Heart left ventricle (tissue), 13 donors: Measurements from ENCODE around the gene OSER1.

Experiments
- CTCF ChIP-seq, 12 donors: fragments of 200-600 bp; sonication (generic) in 4 of 12; IDR thresholded peaks; one replicate each; pipeline versions ENCODE4 v1.5.0 to v1.8.0; 2018 to 2022; ENCODE audit warnings: antibody characterized with exemption in 12 of 12, mild to moderate bottlenecking in 5 of 12
- POLR2A ChIP-seq, 2 donors: fragments of 450-650 bp; IDR thresholded peaks; one replicate each; pipeline ENCODE4 v1.6.1; 2017; ENCODE audit warnings: antibody characterized with exemption in 2 of 2, mild to moderate bottlenecking in 2 of 2, moderate library complexity in 2 of 2
- donor health status: ischemic (EF 13 %, LVEDD 7.1; RV severe dilation, severe dysfunction).
- donor health status: DM: no; HTN: yes; CAD: no.
- donor health status: DM: no; HTN: no; CAD: no.
- donor health status: ischemic (EF 25% LVEDD 6.9; RV normal size, moderate dysfunction).
- donor health status: ischemic (EF 25% LVEDD 5.7; RV mildly dilated, moderate dysfunction).
- donor health status: ischemic (EF 35%, LVEDD 5.7; RV mildly dilated, moderate dysfunction).
- donor health status: nonischemic (EF 11% LVEDD 7.7; RV severe dilation, severe dysfunction).
- donor health status: DM: yes; HTN: yes; CAD: no.
- donor health status: PGD.
- donor health status: ischemic (EF 29% LVEDD 5.4; RV normal size, mild dysfunction).
- donor health status: nonischemic (EF 23%, LVEDD 6.1; RV moderate dilation, normal function).

DNA sequence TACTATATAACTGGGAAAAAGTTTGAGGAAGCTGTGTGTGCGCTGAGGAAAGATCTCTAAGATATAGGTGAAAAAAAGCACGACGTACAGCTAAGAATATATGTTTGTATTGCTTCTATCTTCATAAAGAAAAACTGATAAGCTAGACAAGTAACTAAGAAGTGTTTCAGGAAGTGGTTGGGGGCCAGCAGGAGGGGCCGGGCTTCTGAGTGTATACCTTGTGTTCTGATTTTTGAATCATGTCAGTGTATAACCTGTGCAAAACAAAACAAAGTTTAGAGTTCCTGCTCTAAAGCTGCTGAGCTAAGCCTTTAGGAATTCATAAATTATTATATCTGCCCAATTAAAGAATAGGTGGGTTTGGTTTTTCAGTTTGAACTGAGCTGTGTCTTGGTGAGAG, 7.9 kb upstream of the OSER1 start:
- TF ChIP-seq CTCF (IDR thresholded peaks at IDR 0.05) (no peak), POLR2A (IDR thresholded peaks at IDR 0.05) (no peak)
